Stimulated activated CD4-positive, alpha-beta T cell treated with anti-CD3 and anti-CD28 coated beads, Interleukin-1b, Interleukin-23, amount 100 ng/mL, for 4 hours (primary cell): ENCODE data around the gene TDRD9.

Experiments
- DNase-seq, 2 donors: peaks; one replicate each; pipeline ENCODE4 v3.0.0-alpha.2; 2020; ENCODE audit warnings: low read depth in 2 of 2

TDRD9 gene

DNA sequence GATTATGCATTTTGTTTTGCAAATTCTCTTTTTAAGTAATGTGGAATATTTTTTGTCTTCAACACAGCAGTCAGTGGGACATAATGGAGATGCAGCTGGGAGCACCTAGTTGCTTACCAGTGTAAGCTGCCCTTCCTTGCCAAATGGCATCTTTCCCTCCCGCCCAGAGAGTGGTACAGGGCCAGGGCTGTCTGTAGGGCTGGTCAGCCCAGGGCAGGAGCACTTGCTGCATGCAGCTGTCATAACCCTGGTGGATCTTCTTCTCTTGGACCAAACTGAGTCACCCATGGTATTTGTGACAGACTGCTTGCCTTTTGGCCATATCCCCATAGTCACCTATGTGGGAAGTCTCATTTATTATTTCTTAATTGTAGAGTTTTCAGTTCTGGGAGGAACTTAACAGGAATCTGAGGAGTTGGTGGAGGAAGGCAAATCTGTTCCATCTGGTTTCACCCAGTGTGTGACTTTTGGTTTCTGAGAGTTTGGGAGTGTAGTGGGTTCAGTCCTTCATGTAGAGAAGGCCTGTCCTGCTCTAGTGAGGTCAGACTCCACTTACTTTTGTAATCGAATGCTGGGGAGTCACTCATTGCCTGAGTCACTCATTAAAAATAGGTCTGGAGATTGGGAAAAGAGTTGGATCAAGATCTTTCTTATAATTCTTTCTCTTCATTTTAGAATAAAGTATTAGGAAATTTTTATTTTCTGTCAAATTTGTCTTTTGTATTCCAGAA, 95.2 kb downstream of the TDRD9 start:
- DNase-seq, result no peak

DNA sequence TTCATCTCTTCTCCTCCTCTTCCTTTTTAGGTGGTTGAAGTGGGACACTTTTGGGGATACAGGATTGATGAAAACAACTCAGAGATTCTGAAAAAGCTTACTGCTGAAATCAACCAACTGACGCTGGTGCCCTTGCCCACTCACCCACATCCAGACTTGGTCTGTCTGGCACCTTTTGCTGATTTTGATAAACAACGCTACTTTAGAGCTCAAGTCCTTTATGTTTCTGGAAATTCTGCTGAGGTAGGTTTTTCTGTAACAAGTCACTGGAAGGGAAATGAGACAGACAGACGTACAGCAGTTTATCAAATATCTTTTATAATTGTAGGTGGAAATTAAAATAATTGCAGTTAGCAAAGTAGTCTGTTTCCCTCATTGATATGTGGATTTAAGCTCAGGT, 97.3 kb downstream of the TDRD9 start:
- no peak for DNase-seq

DNA sequence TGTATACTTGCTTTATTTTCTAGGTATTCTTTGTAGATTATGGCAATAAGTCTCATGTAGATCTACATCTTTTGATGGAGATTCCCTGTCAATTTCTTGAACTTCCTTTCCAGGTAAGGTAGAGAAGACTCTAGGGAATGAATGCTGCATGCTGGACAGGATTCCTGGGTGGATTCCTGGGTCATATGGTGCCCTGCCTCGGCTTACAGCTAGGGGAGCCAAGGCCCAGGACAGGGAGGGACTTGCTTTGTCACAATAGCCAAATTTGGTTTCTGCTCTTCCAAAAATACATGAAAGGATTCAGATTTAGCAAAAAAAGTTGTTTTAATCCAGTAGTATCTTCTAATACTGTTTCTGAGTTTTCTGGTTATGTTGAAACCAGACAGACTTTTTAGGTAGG, 97.8 kb downstream of the TDRD9 start:
- DNase-seq, result no peak

DNA sequence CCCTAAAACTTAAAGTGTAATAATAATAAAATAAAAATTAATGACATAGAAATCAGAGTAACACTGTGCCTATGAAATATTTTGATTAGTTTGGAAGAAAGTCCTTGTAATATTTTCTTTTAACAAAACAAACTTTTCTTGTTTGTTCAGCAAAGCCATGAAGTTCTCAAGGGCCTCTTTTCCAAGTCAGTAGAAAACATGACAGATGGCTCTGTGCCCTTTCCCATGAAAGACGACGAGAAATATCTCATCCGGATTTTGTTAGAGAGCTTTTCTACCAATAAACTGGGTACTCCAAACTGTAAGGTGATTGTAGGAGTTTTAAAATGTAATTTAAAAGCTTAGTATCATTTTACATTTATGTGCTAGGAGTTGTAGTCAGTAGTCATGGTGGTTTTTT, 102.7 kb downstream of the TDRD9 start:
- no peak for DNase-seq

DNA sequence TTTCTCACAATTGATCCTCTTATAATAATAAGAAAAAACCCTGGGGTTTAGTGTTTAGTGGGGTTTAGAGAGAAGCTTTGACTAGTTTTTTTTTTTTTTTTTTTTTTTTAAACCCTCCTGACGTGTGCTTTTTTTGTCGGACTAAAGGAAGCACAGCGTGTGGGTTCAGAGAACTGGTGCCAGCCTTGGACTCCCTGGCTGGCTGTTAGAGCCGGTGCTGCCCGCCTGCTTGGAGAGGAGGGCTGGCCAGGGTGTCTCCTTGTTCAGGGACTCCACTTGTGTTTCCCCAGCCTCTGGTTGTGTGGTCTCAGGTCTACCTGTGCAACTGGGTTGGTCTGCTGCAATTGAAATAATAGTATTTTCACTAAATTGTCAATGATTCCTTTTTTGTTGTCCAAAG, 103.1 kb downstream of the TDRD9 start:
- no peak for DNase-seq

DNA sequence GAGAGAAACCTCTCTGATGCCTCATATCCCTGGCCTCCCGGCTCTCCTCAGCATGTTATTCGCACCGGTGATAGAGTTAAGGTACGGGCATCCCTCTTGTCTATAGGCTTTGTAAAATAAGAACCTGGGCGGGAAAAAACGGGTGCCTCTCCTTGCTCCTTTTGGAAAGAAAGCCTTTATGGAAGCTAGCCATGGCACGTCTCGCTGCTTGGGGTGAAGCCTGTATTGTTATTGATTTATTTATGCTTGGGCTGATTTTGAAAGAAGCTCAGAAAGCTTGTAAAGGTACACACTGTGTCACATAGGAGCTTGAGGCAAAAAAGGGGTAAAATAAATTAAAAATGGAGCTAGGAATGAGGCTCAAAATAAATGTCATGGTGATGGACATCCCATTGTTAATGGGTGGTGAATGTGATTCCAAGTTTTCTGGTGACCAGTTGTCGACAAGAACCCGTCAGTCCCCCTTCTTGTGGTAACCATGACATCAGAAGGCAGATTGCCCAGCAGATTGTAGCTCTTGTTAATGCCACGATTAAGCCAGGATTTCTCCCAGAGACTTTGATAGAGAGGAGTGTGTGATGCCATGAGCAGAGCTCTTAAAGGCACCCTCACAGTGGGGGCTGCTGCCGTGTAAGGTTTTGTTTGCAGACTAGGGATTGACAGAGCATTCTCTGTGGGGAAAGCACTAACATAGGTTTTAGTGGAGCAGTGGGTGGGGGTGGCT, 106.9 kb downstream of the TDRD9 start:
- DNase-seq, result no peak

DNA sequence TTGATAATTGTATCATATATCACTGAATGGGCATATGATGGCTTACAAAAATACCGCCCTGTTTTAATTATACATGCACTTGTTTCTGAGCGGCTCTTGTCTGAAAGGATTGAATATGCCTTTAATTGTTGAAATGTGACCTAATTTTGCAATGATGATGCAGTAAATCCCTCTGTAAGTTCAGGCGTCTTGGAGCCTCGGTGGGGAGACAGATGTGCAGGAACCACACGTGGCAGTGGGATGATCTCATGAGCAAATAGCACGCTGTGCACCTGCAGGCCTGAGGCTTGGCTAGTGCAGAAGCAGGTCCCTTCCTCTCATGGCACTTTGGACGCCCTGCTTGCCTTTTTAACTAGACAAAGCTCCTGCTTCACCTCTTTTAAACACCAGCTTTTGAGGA, 108.0 kb downstream of the TDRD9 start:
- no peak for DNase-seq

DNA sequence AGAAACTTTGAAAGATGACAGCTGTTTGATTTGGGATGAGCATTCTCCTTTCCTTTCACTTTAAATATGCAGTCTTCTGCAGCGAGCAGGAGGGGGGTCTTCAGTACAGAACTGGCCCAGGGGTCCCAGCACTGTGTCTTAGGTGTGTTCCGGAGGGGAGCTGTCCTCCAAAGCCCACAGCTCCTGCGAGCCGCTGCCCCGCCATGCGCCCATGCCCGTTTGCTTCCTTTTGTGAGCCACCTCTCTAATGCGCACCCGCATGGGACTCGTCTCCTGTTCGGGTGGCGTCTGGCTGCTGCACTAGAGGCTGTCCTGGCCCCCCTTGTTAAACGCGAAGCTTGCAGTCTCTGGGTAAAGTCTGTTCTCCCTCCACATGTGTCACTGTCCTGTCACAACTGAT, 108.8 kb downstream of the TDRD9 start:
- DNase-seq, result no peak

DNA sequence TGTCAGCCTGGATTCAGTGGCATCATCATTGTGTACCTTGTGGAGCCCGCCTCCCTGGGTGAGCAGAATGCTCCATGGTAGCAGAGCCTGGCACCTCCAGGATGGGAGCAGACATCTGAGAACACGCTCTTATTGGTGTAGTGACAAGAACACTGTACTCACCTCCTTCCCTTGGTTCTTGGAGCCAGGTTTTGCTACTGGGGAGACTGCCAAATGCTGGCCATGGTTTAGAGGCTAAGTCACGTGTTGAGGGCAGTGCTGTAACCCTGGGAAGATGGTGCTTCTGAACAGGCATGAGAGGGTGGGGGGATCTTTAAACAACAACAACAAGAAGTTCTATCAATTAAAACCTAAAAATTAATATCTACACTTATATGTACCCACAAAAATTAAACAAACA, 109.6 kb downstream of the TDRD9 start:
- no peak for DNase-seq

DNA sequence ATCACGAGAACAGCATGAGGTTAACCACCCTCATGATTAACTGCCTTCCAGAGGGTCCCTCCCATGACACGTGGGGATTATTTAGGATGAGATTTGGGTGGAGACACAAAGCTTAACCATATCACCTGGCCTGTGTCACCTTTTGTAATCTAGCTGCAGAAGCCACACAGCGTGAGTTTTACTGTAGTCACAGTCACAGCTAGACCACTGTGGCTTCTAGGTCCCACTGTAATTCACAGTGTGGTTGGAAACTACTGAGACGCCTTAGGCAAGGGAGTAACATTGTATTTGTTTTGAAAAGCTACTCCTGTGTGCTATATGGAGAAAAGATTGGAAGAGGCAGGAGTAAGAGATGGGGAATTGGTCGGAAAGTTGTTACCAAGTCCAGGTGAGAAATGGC, 111.0 kb downstream of the TDRD9 start:
- no peak for DNase-seq

DNA sequence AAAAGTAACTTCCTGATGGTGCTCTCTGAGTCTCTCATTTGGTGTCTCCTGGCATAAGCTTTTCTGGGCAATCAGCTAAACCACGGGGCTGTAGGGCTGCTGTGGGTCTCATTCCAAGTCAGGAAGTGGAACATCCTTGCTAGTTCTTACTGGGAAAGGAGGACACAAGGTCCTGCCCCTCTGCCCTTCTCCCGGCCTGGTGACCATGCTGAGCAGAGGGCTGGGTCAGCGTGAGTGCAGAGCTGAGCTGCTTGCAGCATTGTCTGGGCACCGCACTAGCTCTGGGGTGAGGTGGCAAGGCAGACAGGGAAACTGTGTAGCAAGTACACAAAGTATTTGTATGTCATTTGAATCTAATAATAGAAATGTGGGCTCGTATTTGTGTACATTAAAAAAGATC, 112.3 kb downstream of the TDRD9 start:
- no peak for DNase-seq

DNA sequence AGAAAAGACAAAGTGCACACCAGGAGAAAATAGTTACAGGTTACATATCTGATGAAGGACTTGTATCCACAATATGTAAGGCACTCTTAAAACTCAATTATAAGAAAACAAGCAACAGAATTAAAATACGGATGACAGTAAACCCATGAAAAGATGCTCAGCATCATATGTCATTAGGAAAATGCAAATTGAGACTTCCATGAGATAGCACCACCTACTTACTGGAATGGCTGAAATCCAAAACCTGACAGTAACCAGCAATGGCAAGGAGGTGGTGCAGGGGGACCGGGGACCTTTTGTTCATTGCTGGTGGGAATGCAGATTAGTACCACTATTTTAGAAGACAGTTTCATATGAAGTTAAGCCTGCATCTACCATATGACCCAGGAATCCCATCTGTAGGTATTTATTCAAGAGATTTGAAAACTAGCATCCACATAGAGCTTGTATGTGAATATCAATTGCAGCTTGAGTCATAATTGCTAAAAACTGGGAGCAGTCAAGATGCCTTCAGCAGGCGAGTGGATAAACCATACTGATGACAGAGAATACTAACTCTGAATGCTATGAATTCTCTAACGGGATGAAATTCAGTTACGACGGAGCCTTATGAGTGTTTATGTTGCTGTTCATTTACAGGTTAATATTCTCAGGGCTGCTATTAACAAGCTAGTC, 113.3 kb downstream of the TDRD9 start:
- no peak for DNase-seq

DNA sequence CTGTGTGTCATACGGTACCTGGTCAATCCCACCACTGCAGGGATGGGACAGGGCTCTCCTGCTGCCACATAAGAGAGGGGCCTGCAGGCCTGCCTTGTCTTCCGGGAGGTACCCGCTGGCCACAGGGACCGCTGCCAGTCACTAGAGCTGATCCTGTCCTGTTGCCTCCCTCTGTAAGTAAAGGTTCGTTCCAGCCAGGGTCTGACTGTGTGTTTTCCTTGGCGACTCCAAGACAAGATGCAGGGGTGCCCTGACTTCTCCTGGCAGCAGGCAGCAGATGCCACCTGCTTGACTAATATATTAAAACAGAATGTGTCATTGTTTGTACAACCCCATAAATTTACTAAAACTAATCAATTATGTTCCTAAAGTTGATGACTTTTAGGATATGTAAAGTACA, 115.8 kb downstream of the TDRD9 start:
- DNase-seq, result no peak

DNA sequence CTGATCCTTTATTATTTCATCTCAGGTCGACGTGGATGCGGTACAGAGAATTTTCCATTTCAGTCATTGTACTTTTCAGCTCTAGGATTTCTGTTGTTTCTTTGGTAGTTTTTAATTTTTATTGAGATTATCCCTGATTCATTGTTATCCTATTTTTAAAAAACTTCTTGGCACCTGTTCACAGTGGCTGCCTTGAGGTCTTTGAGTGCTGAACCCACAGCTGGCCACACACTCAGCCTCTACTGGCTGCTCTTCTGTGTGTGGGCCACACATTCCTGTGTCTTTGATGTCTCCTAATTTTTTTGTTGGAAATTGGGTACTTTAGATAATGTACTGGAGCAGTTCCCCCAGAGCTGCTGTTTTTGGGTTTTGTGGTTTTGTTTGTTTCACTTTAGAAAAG, 119.5 kb downstream of the TDRD9 start:
- DNase-seq, result no peak

DNA sequence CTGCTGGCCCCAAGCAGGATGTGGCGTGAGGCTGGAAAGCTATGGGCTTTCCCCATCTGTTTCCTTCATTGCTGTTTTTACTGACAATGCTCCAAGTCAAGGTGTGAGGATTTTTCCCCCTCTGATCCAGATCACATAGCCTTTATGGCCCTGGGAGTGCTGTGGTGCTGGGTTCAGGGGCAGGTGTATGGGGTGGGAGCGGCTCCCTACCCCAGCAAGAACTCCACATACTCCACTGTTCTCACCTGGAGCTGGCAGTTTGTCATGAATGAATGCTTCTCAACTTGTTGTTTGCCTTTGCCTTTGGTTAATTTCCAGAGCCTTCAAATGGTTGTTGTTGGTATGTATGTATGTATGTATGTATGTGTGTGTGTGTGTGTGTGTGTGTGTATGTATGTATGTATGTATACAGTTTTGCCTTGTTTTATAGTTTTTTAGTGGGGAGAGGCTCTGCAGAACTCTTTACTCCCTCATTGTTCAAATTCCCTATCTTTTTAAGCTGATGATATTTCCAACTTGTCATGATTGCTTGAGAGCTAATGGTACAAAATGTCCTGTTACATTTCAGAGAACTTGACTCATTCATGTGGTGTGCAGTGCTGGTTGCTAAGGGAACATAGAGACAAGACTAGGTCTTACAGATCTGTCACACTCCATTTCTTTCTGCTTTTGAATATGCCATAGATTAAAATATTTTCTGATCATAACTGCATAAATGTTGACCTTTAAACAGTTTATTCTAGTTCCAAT, 120.7 kb downstream of the TDRD9 start:
- DNase-seq, result no peak

DNA sequence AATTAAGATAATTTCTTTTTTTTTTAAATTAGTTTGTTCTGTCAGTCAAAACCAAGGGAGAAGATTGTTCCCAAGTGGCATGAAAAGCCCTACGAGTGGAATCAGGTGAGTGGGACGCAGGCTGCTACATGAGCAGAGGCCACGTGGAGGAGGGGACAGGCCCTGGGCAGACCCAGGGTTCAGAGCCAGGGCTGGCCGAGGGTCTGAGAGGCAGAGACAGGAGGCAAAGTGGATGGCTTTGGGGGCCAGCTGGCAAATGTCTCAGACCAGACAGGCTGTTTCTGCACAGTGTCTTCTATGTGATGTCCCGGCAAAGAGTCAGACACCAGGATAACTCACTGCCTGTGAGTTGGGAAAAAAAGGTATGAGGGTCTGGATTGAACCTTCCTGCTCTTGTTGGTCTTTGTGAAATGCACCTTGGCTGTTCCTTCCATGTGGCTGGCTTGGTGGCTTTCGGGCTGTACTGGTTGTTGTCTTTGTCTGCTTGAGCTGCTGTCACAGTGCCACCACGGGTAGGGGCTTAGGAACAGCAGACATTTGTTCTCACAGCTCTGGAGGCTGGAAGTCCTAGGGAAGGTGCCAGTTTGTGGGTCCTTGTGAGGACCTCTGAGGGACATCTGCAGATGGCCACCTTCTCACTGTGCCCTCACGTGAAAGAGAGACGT, 121.5 kb downstream of the TDRD9 start:
- DNase-seq, result no peak

DNA sequence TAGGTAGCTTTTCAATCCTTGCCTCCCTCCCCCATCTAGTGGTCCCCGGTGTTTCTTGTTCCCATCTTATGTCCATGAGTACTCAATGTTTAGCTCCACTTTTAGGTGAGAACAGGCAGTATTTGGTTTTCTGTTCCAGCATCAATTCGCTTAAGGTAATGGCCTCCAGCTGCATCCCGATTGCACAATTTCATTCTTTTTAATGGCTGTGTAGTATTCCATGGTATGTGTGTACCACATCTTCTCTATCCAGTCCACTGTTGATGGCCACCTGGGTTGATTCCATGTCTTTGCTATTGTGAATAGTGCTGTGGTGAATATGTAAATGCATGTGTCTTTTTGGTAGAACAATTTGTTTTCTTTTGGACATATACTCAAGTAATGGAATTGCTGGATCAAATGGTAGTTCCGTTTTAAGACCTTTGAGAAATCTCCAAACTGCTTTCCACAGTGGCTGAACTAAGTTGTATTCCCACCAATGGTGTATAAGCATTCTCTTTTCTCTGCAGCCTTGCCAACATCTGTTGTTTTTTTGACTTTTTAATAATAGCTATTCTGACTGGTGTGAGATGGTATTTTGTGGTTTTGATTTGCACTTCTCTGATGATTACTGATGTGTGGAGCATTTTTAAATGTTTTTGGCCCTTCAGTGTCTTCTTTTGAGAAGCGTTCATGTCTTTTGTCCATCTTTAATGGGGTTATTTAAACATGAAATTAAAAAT, 123.0 kb downstream of the TDRD9 start:
- no peak for DNase-seq

DNA sequence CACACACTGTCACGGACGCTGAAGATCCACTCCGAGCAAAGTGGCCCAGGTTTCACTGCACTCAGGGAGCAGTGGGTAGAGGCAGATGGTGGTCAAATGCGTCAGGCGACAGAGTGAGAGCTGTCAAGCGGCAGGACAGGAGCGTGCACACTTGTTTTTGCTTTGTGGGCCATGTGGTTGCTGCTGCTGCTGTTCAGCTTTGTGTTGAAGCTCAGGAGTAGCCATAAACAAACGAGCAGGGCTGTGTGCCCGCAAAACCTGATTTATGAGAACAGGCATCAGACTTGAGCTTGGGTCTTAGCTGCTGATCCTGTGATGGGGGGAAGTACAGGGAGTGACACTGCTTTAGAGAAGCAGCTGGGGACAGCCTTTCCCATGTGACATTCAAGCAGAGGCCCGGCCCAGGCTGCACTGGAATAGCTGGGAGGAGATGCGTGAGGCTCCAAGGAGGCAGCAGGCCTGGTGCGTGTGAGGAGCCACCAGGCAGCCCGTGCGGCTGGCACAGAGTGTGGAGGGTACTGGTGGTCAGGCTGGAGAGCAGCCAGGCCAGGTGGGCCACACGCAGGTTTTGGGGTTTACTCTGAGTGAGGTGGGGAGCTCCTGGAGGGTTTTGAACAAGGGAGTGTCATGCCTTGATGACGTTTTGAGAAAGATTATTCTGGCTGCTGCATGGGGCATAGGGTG, 126.1 kb downstream of the TDRD9 start:
- no peak for DNase-seq

DNA sequence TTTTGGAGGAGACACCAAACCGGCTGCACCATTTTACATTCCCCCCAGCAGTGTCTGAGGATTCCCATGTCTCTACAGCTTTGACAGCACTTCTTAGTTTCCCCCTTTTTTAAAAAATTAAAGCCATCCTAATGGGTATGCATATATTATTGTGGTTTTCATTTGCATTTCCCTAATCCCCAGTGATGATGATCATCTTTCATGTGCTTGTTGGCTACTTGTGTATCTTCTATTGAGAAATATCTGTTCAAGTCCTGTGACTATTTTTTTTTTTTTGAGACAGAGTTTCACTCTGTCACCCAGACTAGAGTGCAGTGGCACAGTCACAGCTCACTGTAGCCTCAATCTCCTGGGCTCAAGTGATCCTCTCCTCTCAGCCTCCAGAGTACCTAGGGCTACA, 134.0 kb downstream of the TDRD9 start:
- no peak for DNase-seq

DNA sequence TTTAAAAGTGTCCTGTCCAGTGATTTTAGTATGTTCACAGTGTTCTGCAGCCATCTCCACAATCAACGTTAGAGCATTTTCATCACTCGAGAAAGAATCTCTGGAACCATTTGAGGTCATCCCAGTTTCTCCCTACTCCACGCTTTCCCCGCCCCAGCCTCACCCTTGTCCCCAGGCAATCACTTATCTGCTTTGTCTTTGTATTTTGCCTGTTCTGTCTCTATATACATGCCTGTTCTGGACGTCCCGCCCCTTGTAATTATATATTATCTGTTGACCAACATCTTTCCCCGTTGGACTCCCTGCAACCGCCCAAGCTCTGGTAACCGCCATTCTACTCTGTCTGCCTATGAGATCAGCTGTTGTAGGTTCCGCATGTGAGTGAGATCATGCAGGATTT, 135.7 kb downstream of the TDRD9 start:
- no peak for DNase-seq

DNA sequence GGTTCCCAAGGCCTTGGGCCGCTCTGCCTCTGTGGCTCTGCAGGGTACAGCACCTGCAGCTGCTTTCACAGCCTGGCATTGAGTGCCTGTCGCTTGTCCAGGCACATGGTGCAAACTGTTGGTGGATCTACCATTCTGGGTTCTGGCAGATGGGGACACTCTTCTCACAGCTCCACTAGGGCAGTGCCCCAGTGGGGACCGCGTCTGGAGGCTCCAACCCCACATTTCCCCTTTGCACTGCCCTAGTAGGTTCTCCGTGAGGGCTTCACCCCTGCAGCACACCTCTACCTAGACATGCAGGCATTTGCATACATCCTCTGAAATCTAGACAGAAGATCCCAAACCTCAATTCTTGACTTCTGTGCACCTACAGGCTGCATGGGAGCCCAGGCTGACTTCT, 138.0 kb downstream of the TDRD9 start:
- DNase-seq, result no peak
